ENCODE results near the gene STUB1. TPM values are rescaled to one million over a fixed set of nuclear protein-coding genes. Genes with fewer than 3 reads are reported as not detected.

The STUB1 gene
- total RNA-seq, 4 donors from 2014 or later, result 51.9 to 190 (median 134) TPM

DNA sequence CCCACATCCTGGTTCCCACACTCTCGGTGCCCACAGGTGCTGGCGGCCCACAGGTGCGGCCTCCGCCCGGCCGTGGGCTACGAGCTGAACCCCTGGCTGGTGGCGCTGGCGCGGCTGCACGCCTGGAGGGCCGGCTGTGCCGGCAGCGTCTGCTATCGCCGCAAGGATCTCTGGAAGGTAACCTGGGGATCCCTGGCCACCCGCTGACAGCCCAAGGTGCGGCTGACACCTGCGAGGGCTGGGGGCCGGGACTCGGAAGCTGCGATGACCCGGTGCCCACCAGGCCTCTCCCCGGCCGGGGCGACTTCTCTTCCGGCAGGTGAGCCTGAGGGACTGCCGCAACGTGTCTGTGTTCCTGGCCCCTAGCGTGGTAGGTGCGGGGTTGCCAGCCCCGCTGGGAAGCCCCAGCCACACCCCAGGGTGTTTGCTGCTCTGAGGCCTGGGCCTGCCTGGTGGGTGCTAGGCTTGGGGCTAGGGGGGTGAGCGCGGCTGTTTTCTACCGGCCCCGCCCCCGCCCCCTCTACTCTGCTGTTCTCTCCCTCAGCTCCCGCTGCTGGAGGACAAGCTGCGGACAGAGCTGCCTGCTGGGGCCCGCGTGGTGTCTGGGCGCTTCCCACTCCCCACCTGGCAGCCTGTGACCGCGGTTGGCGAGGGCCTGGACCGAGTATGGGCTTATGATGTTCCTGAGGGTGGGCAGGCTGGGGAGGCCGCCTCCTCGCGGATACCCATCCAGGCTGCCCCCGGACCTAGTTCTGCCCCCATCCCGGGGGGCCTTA lies 41.7 kb downstream of the STUB1 start:
- no peaks in the 10 kb centered on the region for H3K36me3 ChIP-seq
- TF ChIP-seq POLR2A (IDR thresholded peaks at IDR 0.05), result no peak
- TF ChIP-seq CTCF (IDR thresholded peaks at IDR 0.05), result no peak
- TF ChIP-seq POLR2AphosphoS5 (IDR thresholded peaks at IDR 0.05), result no peak
- no peak for TF ChIP-seq EP300 (IDR thresholded peaks at IDR 0.05; ENCODE audit: low read depth)
- intact Hi-C loops (cut with DNase I; ENCODE audit: low total_unique reads), result no loop called here
- no peak for DNase-seq
- peaks cover 26 to 47% (median 43%) of the 10 kb centered on the region in 4 donors for H3K4me1 ChIP-seq
- no peaks in the 10 kb centered on the region for H3K9me3 ChIP-seq
- peak overlapping the region in 3 of 4 donors; percentile 64 to 83 (median 72) for H3K4me3 ChIP-seq
- 87% methylated on average over 39 of the region's 51 CpGs; no CpG with 5 or more reads in 1 of the 2 donors for WGBS, 2 donors (ENCODE audit: low coverage in 1 of 2)
- in situ Hi-C loops (cut with MboI; ENCODE audit: low pct_ligation_motif_present in 1 of 4, low pct_unique_long_range_greater_than_20kb in 1 of 4, low sequenced_read_pairs in 3 of 4), result no loop called here
- H3K27me3 ChIP-seq, result peaks cover 30% of the 10 kb centered on the region
- peak overlapping the region; percentile 90 to 94 (median 93) for H3K27ac ChIP-seq

DNA sequence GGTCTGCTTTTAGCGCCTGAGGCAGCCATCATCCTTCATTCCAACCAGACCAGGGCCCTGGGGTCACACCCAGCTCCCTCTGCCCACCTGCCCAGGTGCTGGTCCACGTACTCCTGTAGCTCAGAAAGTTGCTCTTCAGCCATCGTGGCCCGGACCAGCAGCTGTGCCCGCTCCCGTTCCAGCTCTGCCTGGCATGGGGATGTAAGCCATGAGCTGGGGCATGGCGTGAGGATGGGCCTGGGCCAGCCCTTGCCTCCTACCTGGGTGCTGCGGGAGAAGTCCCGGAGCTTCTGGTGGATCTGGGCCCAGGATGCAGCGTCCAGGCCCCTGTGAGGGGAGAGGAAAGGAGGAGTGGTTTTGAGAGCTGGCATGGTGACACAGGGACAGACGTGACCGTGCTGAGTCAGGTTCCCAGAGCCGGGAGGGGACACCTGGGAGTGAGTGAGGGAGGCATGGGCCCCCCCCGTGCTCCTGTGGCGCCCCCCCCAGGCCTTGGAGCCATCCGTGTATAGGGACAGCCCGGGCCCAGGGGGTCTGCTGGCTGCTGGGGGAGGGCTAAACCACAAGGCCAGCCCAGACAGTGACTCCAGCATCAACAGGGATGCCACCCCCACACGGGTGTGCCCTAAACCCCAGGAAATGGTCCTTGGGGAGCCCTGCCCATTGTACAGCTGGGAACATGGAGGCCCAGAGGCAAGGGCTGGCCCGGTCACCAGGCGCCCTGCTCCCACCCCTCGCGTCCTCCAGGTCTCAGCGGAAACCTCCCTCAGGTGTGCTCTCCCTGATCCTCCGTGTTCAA lies 42.8 kb downstream of the STUB1 start:
- intact Hi-C loops (cut with DNase I; ENCODE audit: low total_unique reads), result no loop called here
- peaks cover 35 to 57% (median 52%) of the 10 kb centered on the region in 4 donors for H3K4me1 ChIP-seq

DNA sequence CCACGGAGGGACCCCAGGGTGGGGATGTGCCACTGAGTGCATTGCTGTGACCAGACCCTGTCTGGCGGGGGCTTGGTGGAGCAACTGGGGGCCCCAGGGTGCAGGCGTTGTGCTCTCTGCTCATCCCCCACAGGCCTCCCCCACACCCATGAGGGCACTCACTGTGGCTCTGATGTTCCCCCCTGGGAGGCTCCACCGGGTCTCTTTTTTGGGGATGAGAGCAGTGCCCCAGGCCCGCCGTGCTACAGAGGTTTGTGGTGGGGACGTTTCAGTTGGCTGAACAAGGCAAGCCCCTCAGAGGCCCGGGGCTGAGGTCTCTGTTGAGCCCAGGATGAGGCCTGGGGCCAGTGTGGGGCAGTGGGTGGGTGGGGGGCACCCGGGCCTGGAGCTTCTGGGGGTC lies 43.5 kb downstream of the STUB1 start:
- Histone ChIP-seq H3K4me1 (peaks cover 38 to 57% (median 52%) of the 10 kb centered on the region in 4 donors), H3K36me3 (no peaks in the 10 kb centered on the region), H3K4me3 (no peak overlapping the region), H3K27me3 (peaks cover 45% of the 10 kb centered on the region), H3K27ac (no peak overlapping the region), H3K9me3 (no peaks in the 10 kb centered on the region)
- DNase-seq, result no peak
- TF ChIP-seq POLR2AphosphoS5 (IDR thresholded peaks at IDR 0.05), result no peak
- WGBS, 2 donors (ENCODE audit: low coverage in 1 of 2), result 77 to 100% methylated on average over 1 to 5 of the region's 9 CpGs
- intact Hi-C loops (cut with DNase I; ENCODE audit: low total_unique reads), result no loop called here
- in situ Hi-C loops (cut with MboI; ENCODE audit: low pct_ligation_motif_present in 1 of 4, low pct_unique_long_range_greater_than_20kb in 1 of 4, low sequenced_read_pairs in 3 of 4), result no loop called here

More for the DNA sequence above, 42.8 kb downstream of the STUB1 start:
- H3K36me3 ChIP-seq, result no peaks in the 10 kb centered on the region
- H3K27ac ChIP-seq, result no peak overlapping the region
- H3K4me3 ChIP-seq, result no peak overlapping the region
- no peaks in the 10 kb centered on the region for H3K9me3 ChIP-seq
- WGBS, 2 donors (ENCODE audit: low coverage in 1 of 2), result 88% methylated on average over 24 of the region's 24 CpGs; no CpG with 5 or more reads in 1 of the 2 donors
- TF ChIP-seq POLR2AphosphoS5 (IDR thresholded peaks at IDR 0.05), result no peak
- no peak for TF ChIP-seq EP300 (IDR thresholded peaks at IDR 0.05; ENCODE audit: low read depth)
- TF ChIP-seq POLR2A (IDR thresholded peaks at IDR 0.05), result no peak
- TF ChIP-seq CTCF (IDR thresholded peaks at IDR 0.05), result no peak
- H3K27me3 ChIP-seq, result peaks cover 38% of the 10 kb centered on the region
- DNase-seq, result no peak
- in situ Hi-C loops (cut with MboI; ENCODE audit: low pct_ligation_motif_present in 1 of 4, low pct_unique_long_range_greater_than_20kb in 1 of 4, low sequenced_read_pairs in 3 of 4), result no loop called here

DNA sequence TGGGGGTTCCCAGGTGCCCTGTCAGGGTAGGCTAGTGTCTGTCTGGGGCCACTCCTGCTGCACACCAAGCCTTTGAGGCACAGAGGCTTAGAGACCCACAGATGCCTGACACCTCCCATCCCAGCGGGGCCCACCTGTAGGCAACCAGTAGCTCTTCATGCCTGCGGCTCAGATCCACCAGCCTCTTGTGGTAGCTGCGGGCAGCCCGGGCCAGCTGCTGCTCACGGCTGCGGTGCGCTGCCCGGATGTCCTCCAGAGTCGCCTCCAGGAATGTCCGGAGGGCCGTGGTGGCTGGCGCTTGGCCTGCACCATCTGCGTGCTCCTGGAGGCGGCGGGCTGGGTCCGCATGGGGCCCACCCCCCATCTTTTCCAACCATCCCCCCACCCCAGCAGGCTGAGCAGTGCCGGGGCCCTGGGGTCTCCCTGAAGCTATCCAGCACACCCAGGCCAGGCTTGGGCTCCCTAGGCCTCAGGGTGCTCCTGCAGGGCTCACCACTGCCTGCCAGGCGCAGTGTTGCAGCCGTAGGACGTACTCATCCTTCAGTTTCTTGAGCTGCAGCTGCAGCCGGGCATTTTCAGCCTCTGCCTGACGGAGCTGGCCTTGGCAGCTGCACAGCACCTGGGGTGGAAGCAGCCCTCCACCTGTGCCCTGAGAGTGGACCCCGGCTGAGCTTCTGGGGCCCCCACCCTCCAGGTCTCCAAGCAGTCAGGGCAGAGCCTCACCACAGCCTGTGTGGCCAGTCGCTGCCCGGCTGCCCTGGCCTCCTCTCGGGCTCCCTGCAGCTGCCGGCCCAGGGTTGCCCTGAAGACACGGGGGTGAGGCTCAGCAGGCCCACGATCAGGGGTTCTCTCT lies 44.2 kb downstream of the STUB1 start:
- no peak for DNase-seq
- WGBS, 2 donors (ENCODE audit: low coverage in 1 of 2), result 51% methylated on average over 26 of the region's 29 CpGs; no CpG with 5 or more reads in 1 of the 2 donors
- TF ChIP-seq CTCF (IDR thresholded peaks at IDR 0.05) (no peak), POLR2A (IDR thresholded peaks at IDR 0.05) (no peak), POLR2AphosphoS5 (IDR thresholded peaks at IDR 0.05) (no peak), EP300 (IDR thresholded peaks at IDR 0.05; ENCODE audit: low read depth) (no peak)
- in situ Hi-C loops (cut with MboI; ENCODE audit: low pct_ligation_motif_present in 1 of 4, low pct_unique_long_range_greater_than_20kb in 1 of 4, low sequenced_read_pairs in 3 of 4), result no loop called here
- Histone ChIP-seq H3K9me3 (no peaks in the 10 kb centered on the region), H3K36me3 (no peaks in the 10 kb centered on the region), H3K27me3 (peaks cover 45% of the 10 kb centered on the region), H3K4me3 (no peak overlapping the region), H3K4me1 (peaks cover 35 to 52% (median 47%) of the 10 kb centered on the region in 4 donors), H3K27ac (no peak overlapping the region)
- intact Hi-C loops (cut with DNase I; ENCODE audit: low total_unique reads), result no loop called here

All from transverse colon (tissue), 4 donors.